GM19463 (cell line): ENCODE data around the gene MCCC1.
A peak's percentile ranks its signal among the peaks of the same experiment; 100 is the strongest.
"Not testable (repeated sequence)": the region's sequence is repeated elsewhere in the genome, so short reads cannot be mapped to it uniquely, and the experiment has no call there.

Experiments
- ATAC-seq: cut with Tn5 transposase; IDR thresholded peaks from one replicate; pipeline ENCODE4 v1.9.1; 2021; ENCODE audit warnings: mild to moderate bottlenecking, moderate library complexity; ENCODE audit not compliant: unreplicated experiment

MCCC1 gene

DNA sequence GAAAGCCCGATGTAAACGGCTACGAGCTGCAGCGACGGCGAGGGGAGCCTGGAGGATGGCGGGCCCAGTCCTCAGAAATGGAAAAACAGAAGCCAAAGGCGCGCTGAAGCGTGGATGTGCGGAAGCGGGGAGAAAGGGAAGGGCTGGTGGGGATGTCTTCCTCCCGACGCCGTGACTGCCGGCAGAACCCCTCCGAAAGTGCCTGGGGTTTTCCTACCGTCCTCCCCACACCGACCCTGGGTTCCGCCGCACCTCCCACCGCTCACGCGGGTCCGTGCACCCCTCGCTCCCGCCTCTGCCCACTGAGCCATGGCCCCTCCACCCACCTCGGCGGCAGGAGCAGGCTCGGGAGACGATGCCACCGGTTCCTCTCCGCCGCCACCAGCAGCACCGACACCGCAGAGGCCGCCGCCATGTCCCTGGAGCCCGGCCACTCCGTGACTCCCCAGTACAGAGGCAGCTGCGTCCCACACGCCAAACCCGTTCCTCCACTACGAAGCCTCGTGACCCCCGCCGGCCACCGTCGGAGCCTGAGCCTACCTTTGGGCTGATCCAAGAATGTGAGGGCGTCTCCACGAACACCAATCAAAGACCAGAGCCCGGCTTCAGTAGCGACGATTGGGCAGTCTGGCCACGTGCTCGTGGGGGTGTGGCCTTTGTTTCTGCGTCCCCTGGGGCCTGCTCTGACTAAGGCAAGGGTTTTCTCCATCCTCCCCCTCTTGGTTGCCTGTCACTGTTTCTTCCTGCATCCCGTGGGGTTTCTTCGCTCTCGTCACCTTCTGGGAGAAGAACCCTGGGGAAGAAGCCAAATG is at the start of gene MCCC1:
MCCC1 (minus strand) TSS at position 471 of the 812 bp plus-strand sequence; CDS start at position 415, 56 bp downstream.
- ATAC-seq: peak; percentile 98

DNA sequence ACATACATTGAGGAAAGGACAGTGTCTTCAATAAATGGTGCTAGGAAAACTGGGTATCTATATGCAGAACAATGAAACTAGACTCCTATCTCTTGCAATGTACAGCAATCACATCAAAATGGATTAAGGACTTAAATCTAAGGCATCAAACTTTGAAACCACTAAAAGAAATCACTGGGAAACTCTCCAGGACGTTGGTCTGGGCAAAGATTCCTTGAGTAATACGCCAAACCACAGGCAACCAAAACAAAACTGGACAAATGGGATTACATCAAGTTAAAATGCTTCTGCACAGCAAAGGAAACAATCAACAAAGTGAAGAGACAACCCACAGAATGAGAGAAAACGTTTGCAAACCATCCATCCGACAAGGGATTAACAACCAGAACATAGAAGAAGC is 48.8 kb upstream of the MCCC1 start:
- ATAC-seq: no peak

DNA sequence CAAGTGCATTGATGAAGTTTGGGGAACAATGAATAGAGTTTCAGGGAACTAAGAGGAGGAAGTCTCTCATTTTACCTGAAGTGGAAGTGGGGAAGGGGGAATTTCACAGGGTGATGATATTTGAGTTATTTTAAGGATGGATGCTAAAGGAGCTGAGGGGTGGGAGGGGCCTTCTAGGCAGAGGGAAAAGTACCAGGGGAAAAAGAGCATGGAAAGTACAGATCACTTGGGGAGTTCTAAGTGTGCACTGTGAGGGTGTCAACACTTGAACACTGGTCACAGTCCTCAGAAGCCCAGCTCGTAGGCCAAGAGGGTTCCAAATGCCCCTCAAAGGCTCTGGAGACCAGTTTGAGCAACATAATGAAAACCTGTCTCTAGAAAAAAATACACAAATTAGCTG is 45.1 kb upstream of the MCCC1 start:
- no peak for ATAC-seq

DNA sequence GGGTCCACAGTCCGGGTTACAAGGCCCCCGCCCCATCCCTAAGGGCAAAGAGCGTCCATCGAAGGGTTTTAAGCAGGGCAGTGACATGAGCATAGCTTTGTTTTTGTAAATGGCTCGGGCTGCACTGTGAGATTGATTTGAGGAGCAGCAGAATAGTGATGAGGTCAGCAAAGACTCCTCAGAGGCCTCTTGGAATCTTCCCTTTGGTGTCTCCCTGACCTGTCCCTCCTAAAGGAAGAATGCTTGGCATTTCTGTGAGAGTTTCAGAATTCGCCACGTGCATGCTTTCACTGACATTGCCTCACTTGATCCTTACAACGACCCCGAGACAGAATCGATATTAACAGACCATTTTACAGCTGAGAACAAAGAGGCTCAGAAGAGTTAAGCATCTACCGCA is 42.9 kb upstream of the MCCC1 start:
- ATAC-seq: no peak

DNA sequence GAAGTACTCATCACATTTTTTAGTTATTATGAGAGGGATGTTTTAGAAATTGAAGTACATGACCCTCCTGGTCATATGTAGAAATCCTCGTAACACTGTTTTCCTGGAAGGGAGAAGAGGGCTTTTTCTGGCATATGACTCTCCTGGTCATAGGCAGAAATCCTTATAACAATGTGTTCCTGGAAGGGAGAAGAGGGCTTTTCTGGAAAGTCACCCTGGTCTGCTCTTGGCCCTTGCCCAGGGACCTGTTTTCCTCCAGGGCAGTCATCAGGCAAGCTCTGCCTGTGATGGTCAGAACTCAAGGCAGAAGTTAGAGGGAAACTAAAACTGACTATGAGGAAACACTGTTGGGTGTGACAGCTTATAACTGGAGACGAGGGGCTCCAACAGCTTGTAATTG is 35.5 kb upstream of the MCCC1 start:
- no peak for ATAC-seq

DNA sequence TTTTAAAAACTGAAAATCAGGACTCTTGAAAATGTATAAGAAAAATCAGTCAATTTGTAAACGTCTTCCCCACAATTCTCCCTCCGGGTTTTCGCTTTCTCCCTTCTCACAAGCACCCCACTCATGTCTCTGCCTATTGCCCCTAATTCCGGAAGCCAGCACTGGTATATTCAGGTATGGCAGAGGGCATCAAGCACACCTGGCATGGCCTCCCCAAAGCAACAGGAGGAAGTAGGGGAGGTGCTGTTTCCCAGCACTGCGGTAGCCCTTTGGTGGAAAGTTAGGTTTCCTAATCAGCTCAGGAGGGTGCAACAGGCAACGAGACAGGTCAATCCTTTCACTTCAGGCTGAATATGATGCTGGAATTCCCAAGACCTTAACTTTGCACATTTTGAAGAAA is 33.1 kb upstream of the MCCC1 start:
- no peak for ATAC-seq

DNA sequence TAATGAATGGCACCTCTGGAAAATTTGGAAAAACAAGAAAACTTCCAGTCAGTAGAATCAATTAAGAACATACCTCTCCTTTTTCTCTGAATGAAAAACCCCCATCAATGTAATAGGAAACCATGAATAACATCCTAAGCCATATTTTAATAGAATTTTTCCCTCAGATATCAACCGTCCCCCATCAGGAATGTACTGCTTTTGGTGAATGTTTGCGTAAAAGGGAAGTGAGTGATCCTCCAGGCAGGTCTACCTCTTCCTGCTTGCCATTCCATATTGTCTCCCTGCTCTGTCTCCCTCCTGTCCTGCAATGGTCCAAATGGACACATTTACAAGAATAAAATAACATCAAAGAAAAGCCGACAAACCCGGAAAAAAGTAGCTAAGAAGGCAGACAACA is 32.4 kb upstream of the MCCC1 start:
- ATAC-seq: no peak

DNA sequence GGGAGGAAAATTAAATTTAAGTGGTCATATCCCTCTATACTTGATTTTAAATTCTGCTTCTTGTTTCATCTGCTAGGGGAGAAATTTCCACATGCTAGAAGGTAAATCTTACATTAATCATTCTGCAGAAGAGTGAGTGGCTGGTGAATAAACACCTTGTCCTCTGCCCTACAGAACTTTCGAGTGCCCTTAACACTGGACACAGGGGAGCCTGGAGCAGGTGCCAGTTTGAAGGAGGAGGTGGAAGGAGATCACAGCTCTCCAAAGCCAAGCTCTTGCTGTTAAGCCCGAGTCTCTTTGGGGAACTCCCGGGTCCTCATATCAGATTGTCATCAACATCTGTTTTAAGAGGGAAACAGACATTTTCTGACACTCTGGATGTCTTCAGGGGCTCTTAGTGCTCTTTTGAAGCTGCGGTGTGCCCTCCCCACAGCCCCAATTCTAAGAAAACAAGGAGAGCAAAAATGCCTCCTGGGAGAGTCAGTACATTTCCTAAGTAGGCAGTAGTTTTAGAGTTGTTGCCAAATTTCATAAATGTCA is 32.0 kb upstream of the MCCC1 start:
- no peak for ATAC-seq

DNA sequence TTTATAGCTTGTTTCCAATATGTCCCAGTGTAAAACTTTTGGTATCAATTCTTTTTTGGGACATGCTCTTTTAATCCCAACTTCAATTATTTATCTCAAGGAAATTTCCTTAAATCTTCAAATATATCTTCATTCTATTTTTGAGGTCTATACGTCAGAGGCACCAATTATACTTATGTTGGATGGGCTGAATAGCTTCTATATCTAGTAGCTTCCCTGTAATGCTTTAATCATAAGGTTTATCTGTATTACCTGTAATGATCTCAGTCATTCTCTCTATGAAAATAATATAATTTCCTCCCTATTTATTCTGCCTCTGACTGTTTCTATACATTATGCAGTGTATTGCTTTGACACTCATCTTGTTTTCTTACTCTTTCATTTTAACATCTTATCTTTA is 29.9 kb upstream of the MCCC1 start:
- no peak for ATAC-seq

DNA sequence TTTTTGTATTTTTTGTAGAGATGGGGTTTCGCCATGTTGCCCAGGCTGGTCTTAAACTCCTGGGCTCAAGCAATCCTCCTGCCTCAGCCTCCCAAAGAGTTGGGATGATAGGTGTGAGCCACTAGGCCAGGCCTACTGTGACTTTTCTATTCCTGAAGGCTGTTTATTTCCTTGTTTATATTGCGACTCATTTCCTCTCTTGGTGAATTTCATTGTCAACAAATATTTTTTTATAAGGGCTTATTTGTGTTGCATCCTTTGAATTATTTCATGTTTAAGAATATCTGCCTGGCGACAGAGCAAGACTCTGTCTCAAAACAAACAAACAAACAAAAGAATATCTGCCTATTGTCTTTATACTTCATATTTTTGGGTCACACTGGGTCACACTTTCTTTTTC is 29.4 kb upstream of the MCCC1 start:
- ATAC-seq: no peak

DNA sequence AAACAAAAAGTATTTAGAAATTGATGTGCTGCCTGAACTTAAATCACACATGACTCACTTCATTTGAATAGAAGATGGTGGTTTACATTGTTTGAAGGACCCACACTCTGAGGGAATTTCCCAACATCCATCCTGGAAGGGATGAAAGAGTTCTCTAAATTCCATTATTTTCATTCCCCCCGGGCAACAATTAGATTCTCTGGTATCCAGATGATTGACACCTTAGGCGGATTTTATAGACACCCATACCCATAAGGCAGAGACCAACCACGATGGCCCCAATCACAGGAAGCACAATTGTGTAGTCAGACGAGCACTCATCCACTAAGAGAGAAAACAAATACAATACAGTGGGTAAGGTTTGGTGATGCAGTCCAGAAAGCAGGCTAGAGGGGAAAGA is 24.6 kb upstream of the MCCC1 start:
- no peak for ATAC-seq

DNA sequence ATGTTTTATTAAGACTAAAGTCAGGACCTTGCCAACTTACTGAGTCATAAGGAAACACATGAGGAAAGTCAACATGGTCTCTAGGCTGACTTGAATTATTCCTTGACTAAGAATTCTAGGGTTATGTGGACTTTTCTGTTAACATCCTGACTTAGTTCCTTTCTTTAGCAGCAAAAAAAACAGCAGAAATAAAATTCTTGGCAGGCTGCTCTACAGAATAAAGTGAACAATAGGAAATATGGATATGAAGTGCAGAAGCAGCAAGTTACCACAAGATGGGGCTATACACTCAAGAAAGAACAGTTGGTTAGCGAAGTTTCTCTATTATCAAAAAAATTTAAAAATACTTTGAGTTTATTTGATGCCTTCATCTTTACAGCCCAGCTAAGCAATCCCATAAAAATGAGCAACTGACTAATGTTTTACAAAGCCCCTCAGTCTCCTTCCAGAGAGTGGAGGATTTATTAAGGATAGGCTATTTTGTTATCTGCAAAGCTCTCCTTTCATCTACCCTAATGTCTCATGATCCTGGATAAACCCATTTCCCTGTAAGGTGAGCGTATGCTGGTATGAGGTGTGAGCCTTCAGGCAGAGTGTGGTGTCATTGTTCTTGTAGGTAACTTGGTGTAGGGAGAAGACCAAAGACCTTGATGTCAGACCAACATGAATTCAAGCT is 23.1 kb upstream of the MCCC1 start:
- ATAC-seq: no peak

DNA sequence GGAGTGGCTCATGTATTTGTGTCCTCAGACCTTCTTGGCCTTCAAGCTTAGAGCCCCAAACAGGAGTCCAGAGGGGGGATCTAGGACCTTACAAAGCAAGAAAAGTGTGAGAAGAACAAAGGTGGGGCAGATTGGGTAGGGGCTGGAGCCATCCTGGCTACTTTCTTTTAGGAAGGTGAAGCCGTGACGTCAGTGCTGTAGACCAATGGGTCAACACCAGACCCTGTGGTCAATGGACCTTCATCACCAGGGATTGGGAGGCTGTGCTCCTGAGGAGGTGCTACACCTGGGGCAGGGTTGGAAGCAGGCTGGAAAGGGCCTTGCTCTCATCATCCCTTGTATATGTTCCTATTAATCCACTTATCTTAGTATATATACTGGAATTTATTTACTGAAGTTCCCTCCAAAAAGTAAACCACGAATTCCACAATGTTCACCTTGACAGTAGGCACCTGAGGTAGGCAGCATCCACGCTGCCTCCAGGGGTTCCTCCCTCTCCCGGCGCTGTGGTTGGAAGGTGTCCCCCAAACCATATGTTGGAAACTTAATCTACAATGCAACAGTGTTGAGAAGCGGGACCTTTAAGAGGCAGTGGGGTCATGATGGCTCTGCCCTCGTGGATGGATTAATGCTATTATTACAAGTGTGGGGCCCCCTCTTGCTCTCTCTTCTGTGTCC is 21.4 kb upstream of the MCCC1 start:
- no peak for ATAC-seq

DNA sequence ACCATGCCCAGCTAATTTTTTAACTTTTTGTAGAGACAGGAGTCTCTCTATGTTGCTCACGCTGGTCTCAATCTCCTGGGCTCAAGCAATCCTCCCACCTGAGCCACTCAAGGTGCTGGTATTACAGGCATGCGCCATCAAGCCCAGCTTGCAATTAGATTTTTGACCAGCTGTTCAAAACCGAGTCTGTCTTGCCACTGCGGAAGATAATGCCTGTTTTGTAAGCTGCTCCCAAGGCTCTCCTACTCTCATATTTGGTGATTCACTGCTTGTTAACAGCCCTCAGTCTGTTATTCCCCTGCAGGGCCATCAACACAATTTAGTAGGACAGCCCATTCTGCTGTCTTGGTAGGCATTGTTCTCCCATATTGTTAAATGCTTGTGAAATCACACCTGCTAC is 17.8 kb upstream of the MCCC1 start:
- no peak for ATAC-seq

DNA sequence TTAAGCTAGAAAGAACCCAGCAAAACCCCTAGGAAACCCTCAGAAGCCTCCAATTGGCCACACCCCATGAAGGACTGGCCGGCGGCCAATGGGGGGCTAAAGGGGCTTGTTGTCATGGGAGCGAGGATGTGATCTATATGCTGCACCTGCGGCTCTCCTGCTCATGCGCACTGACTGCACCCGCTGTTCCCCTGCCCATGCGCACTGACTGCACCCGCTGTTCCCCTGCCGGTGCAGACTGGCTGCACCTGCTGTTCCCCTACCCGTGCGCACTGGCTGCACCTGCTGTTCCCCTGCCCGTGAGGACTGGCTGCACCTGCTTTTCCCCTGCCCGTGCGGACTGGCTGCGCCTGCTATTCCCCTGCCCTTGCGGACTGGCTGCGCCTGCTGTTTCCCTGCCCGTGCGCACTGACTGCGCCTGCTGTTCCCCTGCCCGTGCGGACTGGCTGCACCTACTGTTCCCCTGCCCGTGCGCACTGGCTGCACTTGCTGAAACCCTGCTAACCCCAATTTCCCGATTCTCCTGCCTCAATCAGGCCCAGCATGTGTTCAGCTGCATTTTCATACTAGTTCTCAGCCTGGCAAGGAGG is 16.8 kb upstream of the MCCC1 start:
- ATAC-seq: peak; percentile 91

DNA sequence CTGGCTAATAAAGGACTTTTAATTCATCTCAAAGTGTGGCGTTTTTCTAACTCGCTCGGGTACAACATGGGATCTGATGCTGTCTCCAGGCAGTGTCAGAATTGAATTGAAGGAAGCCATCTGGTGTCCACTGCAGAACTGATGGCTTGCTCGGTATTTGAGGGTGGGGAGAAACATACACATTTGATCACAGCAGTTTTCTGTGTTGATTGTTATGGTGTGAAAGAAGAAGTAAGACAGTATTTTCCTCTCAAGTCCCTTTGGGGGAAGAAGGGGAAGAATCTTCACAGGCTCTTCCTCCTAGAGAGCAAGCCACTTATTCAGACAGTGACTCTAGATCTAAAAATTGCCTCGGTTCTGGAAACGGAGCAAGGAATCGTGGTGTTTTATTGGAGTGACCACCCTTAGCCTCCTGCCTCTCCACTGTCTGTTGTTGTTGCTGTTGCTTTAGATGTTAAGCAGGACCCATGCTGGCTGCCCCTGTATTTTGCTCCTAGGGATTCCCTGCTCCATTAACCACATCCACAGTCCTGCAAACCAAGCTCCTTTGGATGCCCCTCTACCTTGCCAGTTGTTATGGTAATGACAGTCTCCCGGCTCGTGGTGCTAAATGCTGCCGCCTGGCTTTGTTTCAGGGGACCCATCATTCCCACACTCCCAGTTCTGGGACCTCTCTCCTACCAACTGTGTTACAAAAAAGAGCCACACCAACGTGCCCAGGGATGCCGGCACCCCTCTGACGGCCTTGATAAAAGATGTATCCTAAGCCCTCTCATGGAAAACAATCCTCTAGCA is 15.3 kb upstream of the MCCC1 start:
- no peak for ATAC-seq

DNA sequence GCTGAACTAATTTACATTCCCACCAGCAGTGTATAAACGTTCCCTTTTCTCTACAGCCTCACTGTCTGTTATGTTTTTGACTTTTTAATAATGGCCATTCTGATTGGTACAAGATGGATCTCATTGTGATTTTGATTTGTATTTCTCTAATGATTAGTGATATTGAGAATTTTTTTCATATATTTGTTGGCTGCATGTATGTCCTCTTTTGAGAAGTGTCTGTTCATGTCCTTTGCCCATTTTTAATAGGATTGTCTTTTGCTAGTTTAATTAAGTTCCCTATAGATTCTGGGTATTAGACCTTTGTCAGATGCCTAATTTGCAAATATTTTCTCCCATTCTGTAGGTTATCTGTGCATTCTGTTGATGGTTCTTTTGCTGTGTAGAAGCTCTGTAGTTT is 10.6 kb upstream of the MCCC1 start:
- not testable (repeated sequence) for ATAC-seq

DNA sequence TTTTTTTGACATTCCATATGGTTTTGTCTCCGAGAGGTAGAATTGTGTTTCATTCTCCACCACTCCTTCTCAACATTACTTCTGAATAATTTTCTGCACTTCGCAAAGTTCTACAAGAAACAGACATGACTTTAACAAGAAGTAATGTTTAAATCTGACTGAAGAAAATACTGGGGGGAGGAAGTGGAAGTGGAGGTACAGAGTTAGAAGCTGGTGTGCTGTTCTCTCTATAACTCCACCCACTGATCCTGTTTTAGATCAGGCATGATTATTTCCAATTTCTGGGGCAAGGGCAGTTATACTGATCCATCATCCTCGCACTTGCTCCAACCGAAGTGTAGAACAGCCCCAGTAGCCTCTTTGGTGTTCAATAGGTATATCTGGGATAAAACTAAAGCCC is 9.2 kb upstream of the MCCC1 start:
- ATAC-seq: no peak

DNA sequence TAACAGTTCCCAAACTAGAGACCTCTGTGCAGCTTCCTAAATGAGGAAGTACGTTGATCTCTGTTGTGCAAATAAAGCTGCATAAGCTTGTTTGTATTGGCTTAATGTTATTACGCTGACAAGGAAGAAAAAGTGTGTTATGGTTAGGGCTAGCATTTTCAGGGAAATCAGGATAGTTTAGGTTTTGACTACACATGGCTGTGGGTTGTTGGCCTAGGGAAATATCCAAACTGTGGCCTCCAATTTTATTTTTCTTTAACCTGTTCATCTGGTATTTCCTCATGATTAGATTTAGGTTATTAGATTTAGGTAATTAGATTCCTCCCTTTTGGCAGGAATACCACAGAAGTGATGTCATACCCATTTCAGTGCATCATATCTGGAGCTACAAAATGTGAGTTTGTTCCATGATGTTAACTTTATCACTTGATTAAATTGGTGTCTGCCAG is 8.7 kb upstream of the MCCC1 start:
- ATAC-seq: no peak

DNA sequence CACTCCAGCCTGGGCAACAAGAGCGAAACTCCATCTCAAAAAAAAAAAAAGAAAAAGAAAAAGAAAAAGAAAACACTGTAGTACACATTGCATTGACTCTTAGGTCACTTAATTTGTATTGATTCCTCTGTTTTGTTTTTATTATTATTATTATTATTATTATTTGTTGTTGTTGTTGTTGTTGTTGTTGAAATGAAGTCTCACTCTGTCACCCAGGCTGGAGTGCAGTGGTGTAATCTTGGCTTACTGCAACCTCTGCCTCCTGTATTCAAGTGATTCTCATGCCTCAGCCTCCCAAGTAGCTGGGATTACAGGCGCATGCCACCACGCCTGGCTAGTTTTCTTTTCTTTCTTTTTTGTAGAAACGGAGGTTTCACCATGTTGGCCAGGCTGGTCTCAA is 8.1 kb upstream of the MCCC1 start:
- not testable (repeated sequence) for ATAC-seq
